ENCODE results near the gene ARHGAP35. TPM values are rescaled to one million over a fixed set of nuclear protein-coding genes. Genes with fewer than 3 reads are reported as not detected.

Gene ARHGAP35
- total and polyA plus RNA-seq, 9 donors: 20.9 to 74.8 (median 51.2) TPM

DNA sequence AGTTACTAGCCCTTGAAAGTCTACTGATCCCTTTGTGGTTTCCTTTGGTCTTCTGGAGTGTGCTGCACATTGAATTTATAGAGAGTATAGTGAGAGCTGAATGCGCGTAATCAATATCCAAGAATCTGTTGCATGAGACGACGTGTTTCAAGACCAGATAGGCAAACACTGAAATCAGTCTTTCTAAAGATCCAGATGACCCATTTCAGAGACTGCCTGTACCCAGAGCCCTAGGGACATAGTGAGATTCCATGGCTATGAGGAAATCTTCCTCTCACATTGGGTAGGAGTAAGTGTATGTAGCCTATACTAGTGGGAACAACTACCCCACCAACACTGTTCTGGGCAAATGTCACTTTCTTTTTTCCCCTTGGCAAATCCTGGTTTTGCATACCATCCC, 48.6 kb downstream of the ARHGAP35 start:
- TF ChIP-seq POLR2A (IDR thresholded peaks at IDR 0.05) (no peak), EP300 (IDR thresholded peaks at IDR 0.05) (no peak)
- TF ChIP-seq, protein P1, sequence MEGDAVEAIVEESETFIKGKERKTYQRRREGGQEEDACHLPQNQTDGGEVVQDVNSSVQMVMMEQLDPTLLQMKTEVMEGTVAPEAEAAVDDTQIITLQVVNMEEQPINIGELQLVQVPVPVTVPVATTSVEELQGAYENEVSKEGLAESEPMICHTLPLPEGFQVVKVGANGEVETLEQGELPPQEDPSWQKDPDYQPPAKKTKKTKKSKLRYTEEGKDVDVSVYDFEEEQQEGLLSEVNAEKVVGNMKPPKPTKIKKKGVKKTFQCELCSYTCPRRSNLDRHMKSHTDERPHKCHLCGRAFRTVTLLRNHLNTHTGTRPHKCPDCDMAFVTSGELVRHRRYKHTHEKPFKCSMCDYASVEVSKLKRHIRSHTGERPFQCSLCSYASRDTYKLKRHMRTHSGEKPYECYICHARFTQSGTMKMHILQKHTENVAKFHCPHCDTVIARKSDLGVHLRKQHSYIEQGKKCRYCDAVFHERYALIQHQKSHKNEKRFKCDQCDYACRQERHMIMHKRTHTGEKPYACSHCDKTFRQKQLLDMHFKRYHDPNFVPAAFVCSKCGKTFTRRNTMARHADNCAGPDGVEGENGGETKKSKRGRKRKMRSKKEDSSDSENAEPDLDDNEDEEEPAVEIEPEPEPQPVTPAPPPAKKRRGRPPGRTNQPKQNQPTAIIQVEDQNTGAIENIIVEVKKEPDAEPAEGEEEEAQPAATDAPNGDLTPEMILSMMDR (IDR thresholded peaks at IDR 0.05): no peak
- no peak for DNase-seq
- Histone ChIP-seq H3K27ac (no peak overlapping the region), H3K4me1 (ENCODE audit: insufficient read depth) (peaks cover 11% of the 10 kb centered on the region), H3K9me3 (no peaks in the 10 kb centered on the region), H3K27me3 (no peaks in the 10 kb centered on the region), H3K4me3 (no peak overlapping the region), H3K36me3 (no peaks in the 10 kb centered on the region)
- intact Hi-C loops (cut with DNase I): no loop called here
- 91 to 95% (median 91%) methylated on average over 4 of the region's 4 CpGs for WGBS, 3 donors

Other genes with a start within 250 kb of the ARHGAP35 start
- gene PTGIR, start 235.9 kb upstream of the ARHGAP35 start, total RNA-seq: 1 to 10 TPM in 3 of 7 donors, under 1 TPM in 4; 0.24 to 1.5 (median 0.71) TPM
- gene PTGIR, start 235.9 kb upstream of the ARHGAP35 start, polyA plus RNA-seq: 1 to 10 TPM in 1 of 2 donors, under 1 TPM in 1; 0.55 to 1.8 TPM
- gene GNG8, start 224.8 kb upstream of the ARHGAP35 start, total RNA-seq: not detected
- gene GNG8, start 224.8 kb upstream of the ARHGAP35 start, polyA plus RNA-seq: not detected
- gene DACT3, start 199.8 kb upstream of the ARHGAP35 start, total RNA-seq: 10 to 100 TPM in 6 of 7 donors, 1 to 10 TPM in 1; 7.6 to 56.5 (median 20.8) TPM
- 10 to 100 TPM; 15.2 to 51.3 TPM for gene DACT3, start 199.8 kb upstream of the ARHGAP35 start, polyA plus RNA-seq
- gene PRKD2, start 143.9 kb upstream of the ARHGAP35 start, total RNA-seq: 10 to 100 TPM; 21.2 to 55.4 (median 46.6) TPM
- 10 to 100 TPM; 17.7 to 29.7 TPM for gene PRKD2, start 143.9 kb upstream of the ARHGAP35 start, polyA plus RNA-seq
- gene FKRP, start 114.9 kb upstream of the ARHGAP35 start, total RNA-seq: 10 to 100 TPM; 10.9 to 24.4 (median 19.0) TPM
- 10 to 100 TPM; 10.7 to 12.0 TPM for gene FKRP, start 114.9 kb upstream of the ARHGAP35 start, polyA plus RNA-seq
- 10 to 100 TPM; 37.3 to 85.3 (median 59.1) TPM for gene STRN4, start 114.5 kb upstream of the ARHGAP35 start, total RNA-seq
- 10 to 100 TPM; 34.8 to 59.3 TPM for gene STRN4, start 114.5 kb upstream of the ARHGAP35 start, polyA plus RNA-seq
- 100 to 1,000 TPM in 1 of 7 donors, 10 to 100 TPM in 6; 42.4 to 339 (median 65.1) TPM for gene SLC1A5, start 72.4 kb upstream of the ARHGAP35 start, total RNA-seq
- gene SLC1A5, start 72.4 kb upstream of the ARHGAP35 start, polyA plus RNA-seq: 10 to 100 TPM; 26.8 to 47.9 TPM
- 10 to 100 TPM; 39.9 to 86.3 (median 57.0) TPM for gene AP2S1, start 10.2 kb upstream of the ARHGAP35 start, total RNA-seq
- 10 to 100 TPM; 57.0 to 78.2 TPM for gene AP2S1, start 10.2 kb upstream of the ARHGAP35 start, polyA plus RNA-seq
- under 1 TPM in 4 of 7 donors, not detected in 3; 0.15 to 0.57 (median 0.35) TPM for gene NPAS1, start 158.8 kb downstream of the ARHGAP35 start, total RNA-seq
- gene NPAS1, start 158.8 kb downstream of the ARHGAP35 start, polyA plus RNA-seq: under 1 TPM in 1 of 2 donors, not detected in 1; 0.31 TPM
- 10 to 100 TPM; 13.9 to 49.1 (median 19.3) TPM for gene TMEM160, start 187.6 kb downstream of the ARHGAP35 start, total RNA-seq
- gene TMEM160, start 187.6 kb downstream of the ARHGAP35 start, polyA plus RNA-seq: 1 to 10 TPM in 1 of 2 donors, not detected in 1; 8.6 TPM

Data from ovary (tissue), 9 donors.